A375 (cell line): ENCODE results near the gene VCL. TPM values are rescaled to one million over a fixed set of nuclear protein-coding genes. Genes with fewer than 3 reads are reported as not detected.

Experiments used
- total RNA-seq: library from RNA; depleted of rRNA; stranded (reverse); fragments of >200 nt; shearing (Covaris generic); gene quantifications from 2 replicates; pipeline ENCODE4 v1.2.3, GENCODE V29; 2014; rRNA removed

VCL gene
- total RNA-seq: 55.0 and 68.7 TPM in 2 replicates

GRCh38 chr10:73997787-73998622, at the start of gene VCL:
Gene VCL (plus strand): TSS chr10:73998116. CDS start chr10:73998208, 92 bp downstream.

GRCh38 chr10:74150204-74150989, 152.5 kb downstream of the VCL start, which contains the start of gene AP3M1:
Gene AP3M1 (minus strand): TSS chr10:74150828. CDS start chr10:74138379, 12,449 bp downstream.

GRCh38 chr10:74150990-74151878, 153.3 kb downstream of the VCL start, which contains the start of gene ADK:
Gene ADK (plus strand): TSS chr10:74151221. CDS start chr10:74151279, 58 bp downstream.

Other genes with a start within 250 kb of the VCL start
- gene CHCHD1, start 216.1 kb upstream of the VCL start, total RNA-seq: 27.0 and 41.9 TPM in 2 replicates
- 37.5 and 41.4 TPM in 2 replicates for gene ZSWIM8, start 212.5 kb upstream of the VCL start, total RNA-seq
- gene NDST2, start 186.5 kb upstream of the VCL start, total RNA-seq: 15.4 and 23.6 TPM in 2 replicates
- gene CAMK2G, start 123.6 kb upstream of the VCL start, total RNA-seq: 11.4 and 18.1 TPM in 2 replicates
- 0.90 and 1.5 TPM in 2 replicates for gene PLAU, start 87.0 kb upstream of the VCL start, total RNA-seq
- 12.5 and 14.9 TPM in 2 replicates for gene AP3M1, start 152.7 kb downstream of the VCL start, total RNA-seq
- gene ADK, start 153.1 kb downstream of the VCL start, total RNA-seq: 28.3 and 30.7 TPM in 2 replicates